Kidney glomerular epithelial cell (primary cell): Measurements from ENCODE around the gene FOS.

ENCODE experiments used
- DNase-seq: peaks from one replicate; lab custom pipeline; 2025; lab: John Stamatoyannopoulos, UW

FOS gene

DNA sequence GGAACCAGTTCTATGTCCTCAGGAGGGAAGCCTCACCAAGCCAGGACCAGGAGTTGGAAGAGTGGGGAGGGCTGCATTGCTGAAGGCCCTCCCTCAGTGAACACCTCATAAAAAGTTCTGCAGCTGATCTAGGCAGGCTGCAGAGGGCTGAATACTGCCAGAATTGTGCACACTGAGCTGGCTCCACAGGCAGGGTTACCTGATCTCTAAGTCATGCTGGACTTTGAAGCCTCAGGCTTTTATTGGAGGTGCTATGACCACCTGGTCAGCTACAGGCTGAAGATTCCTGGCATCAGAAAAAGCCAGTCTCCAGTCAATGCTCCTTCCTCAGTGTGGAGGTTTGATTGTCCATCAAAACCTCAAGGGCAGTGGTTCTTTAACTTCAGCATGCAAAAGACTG, 39.7 kb downstream of the FOS start:
- no peak for DNase-seq

DNA sequence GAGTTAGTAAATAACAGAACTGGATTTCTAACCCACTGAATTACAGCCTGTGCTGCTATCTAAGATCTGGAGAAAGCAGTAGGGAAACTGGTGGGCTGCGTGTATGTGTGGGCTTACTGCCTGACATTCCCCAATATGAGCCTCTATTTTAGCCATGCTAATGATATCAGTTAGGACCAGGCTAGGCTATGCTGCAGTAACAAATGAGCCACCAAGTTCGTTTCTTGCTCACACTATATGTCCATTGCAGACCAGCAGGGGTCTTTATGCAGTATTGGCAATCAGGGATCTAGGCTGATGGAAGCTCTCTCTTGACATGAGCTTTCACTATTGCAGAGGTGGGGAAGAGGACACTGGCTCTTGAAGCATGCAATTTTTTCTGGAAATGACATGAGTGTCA, 40.4 kb downstream of the FOS start:
- no peak for DNase-seq

DNA sequence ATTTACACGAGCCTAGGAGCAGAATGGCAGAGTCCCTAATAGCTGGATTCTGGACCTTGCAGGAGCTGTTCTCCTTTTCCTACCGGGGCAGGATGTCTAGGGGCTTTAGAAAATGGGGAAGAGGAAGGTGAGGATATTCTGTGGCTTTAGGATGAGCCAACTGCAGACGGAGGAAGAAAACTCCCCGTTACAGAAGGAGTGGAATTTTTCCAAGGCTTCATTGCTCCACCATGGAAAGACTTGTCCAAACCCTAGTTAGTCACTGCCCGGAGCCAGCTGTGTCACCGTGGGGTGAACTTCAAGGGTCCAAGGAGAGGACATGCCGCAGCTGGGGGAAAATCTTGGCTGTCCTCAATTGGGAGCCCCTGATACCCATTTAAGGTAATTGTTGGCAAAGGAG, 41.6 kb downstream of the FOS start:
- DNase-seq = no peak

DNA sequence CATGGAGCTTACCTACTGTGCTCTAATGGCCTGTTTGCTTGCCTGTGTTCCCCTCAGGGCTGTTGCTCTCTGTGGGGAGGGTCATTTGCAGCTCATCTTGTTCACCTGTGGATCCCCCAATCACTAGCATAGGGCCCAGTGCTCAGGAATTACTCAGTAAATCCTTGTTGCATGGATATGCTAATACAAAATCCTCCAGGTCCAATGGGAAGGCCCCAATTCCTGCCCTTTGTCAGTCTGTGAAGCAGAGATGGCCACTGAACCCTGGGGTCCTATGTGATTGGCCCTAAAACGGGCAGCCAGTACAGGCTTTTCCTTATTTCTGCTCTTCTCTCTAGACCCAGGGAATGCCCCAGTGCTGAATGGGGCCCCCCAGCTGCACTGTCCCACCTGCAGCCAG, 44.1 kb downstream of the FOS start:
- DNase-seq = no peak

DNA sequence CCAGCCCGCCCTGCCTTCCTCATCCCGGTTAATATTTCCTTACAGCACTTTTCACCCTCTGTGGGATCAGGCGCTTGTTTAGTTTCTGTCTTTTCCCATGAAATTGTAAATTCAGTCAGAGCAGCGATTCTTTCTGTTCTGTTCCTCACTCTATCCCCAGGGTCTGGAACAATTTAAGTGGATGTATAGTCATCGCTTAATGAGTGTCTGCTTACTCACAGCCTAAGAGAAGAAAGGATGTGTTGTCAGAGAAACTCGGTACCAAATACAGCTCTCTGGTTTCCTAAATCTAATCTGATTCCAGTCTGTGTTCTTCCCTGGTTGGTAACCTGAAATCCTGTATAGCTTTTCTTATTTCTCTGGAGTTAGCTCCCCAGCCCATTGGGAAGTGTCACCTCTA, 44.9 kb downstream of the FOS start:
- no peak for DNase-seq

DNA sequence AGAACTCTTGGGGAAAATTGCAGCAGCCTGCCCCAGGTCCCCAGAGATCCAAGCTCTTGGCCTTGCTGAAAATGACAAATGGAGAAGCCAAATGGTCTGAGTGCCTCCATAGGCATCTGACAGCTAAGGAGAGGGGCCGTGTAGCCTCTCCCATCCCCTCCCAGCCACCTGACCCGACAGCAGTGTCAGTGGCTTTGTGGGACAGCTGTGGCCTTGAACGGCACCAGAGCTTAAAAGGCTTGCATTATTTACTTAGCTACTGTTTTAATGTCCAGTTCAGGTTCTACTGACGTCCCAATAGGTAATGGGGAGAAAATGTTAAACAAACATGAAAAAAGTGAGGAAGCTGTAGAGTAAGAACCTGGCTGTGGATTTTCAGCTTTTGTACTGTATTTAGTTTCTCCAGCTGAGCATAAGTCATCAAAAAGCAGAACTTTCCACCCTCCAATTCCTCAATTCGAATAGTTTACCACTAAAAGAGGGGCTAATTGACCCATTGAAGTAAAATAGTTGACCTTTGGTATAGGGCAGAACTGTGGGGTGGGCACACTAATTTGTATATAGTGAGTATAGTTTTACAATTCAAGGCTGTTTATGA, 50.0 kb downstream of the FOS start:
- DNase-seq = no peak

DNA sequence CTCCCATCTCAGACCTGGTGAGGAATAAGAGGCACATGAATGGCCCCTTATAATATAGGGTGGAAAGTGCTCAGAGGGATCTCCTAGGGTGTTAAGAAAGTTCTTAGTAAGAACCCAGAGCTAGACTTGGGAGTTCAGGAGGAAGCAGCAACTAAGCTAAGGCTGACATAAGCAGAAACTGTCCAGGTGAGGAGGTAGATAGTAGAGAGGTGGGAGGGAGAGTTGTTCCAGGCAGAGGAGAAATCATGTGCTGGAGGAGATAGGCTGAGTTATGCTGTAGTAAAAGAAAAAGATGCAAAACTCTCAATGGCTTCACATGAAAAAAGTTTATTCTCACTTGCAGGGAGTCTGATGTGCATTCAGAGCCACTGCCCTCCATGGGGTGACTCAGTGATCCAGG, 50.7 kb downstream of the FOS start:
- no peak for DNase-seq

DNA sequence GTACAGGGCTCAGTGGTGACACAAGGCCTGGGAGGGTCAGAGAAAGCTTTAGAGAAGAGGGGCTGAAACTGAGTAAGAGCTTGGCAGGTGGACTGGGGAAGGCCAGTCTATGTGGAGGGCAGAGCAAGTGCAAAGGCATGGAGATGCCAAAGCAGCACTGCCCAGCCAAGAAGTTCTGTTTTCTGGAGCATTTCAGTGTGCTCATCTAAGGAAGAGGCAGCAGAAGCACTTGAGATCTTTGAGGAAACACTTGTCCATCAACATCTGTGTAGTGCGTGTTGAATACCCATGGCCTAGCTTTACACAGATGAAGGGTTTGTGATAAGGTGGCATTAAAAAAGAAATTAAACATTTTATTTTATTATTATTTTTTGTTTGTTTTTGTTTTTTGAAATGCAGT, 52.8 kb downstream of the FOS start:
- DNase-seq = no peak
